Endothelial cell of umbilical vein (primary cell): ENCODE results near the gene NDUFA13. TPM values are rescaled to one million over a fixed set of nuclear protein-coding genes. Genes with fewer than 3 reads are reported as not detected.

Source experiments
- BruUV-seq: library from RNA; stranded (reverse); fragments of 400-500 nt; replicated peaks from 2 replicates; lab custom pipeline; 2021; lab: Mats Ljungman, UMichigan
- CTCF ChIA-PET: fragments of 300-600, 350-600 bp; sonication (Branson Sonifier 250); formaldehyde crosslinking; loops from one replicate; lab custom pipeline; 2021; ENCODE audit warnings: antibody characterized with exemption, inconsistent platforms; lab: Charles Lee
- POLR2A ChIA-PET: fragments of 300-600, 350-600 bp; sonication (Branson Sonifier 250); formaldehyde crosslinking; loops from one replicate; lab custom pipeline; 2021; ENCODE audit warnings: antibody characterized with exemption, inconsistent platforms; lab: Charles Lee
- DNase-seq: peaks from one replicate; pipeline ENCODE4 v3.0.0-alpha.2; 2011; ENCODE audit warnings: low read depth, low spot score
- FAIRE-seq: peaks from 2 replicates; lab custom pipeline; 2011; peaks lifted over from hg19 to GRCh38; lab: Jason Lieb, UNC
- H2AFZ ChIP-seq: 2 replicates; pipeline ENCODE4 v1.6.0; 2012; ENCODE audit warnings: low read depth, low read length, control low read depth, inconsistent platforms
- H3K27ac ChIP-seq: 2 replicates; pipeline ENCODE4 v1.5.1; 2011; ENCODE audit warnings: low read depth, mild to moderate bottlenecking, control low read depth, low read length, moderate library complexity; ENCODE audit not compliant: insufficient read depth
- H3K27me3 ChIP-seq, 2 experiments: 2 replicates each; pipeline versions ENCODE4 v1.6.0 to v1.6.1; 2011; ENCODE audit warnings: low read length in 2 of 2, mixed read lengths in 1 of 2; ENCODE audit not compliant: control insufficient read depth in 2 of 2, insufficient read depth in 2 of 2
- H3K36me3 ChIP-seq, 2 experiments: 2 replicates in 1 of 2; 3 replicates in 1 of 2; pipeline ENCODE4 v1.5.1; 2011; ENCODE audit warnings: low read length in 2 of 2, mild to moderate bottlenecking in 1 of 2, moderate library complexity in 1 of 2; ENCODE audit not compliant: control insufficient read depth in 2 of 2, insufficient read depth in 2 of 2; ENCODE audit errors: extremely low read depth in 1 of 2
- H3K4me1 ChIP-seq: 3 replicates; pipeline ENCODE4 v1.5.1; 2011; ENCODE audit warnings: mild to moderate bottlenecking, low read length; ENCODE audit not compliant: control insufficient read depth, insufficient read depth; ENCODE audit errors: extremely low read depth
- H3K4me2 ChIP-seq: 2 replicates; pipeline ENCODE4 v1.6.1; 2011; ENCODE audit warnings: low read length, control low read depth, mixed read lengths; ENCODE audit not compliant: insufficient read depth
- H3K4me3 ChIP-seq, 3 experiments: fragments of 200-600 bp in 1 of 3; sonication (generic), shearing (Covaris generic) in 1 of 3; replicated peaks in 1 of 3; 2 replicates each; pipeline ENCODE4 v1.5.1; 2011 to 2016; ENCODE audit warnings: control low read depth in 3 of 3, low read length in 3 of 3, mild to moderate bottlenecking in 2 of 3, inconsistent platforms in 1 of 3, low read depth in 1 of 3, moderate library complexity in 1 of 3; ENCODE audit not compliant: insufficient read depth in 1 of 3
- H3K79me2 ChIP-seq: 2 replicates; pipeline ENCODE4 v1.6.0; 2012; ENCODE audit warnings: low read length, inconsistent platforms; ENCODE audit not compliant: control insufficient read depth, insufficient read depth
- H3K9ac ChIP-seq: replicated peaks from 2 replicates; pipeline ENCODE3; 2011; ENCODE audit warnings: low read length, control low read depth; ENCODE audit not compliant: insufficient read depth; ENCODE audit errors: extremely low read depth
- H3K9me1 ChIP-seq: replicated peaks from 3 replicates; pipeline ENCODE4 v1.6.0; 2011; ENCODE audit warnings: mild to moderate bottlenecking, low read length; ENCODE audit not compliant: control insufficient read depth, insufficient read depth; ENCODE audit errors: extremely low read depth
- H3K9me3 ChIP-seq: replicated peaks from 2 replicates; pipeline ENCODE4 v1.5.1; 2012; ENCODE audit warnings: low read length, inconsistent platforms; ENCODE audit not compliant: control insufficient read depth, insufficient read depth
- H4K20me1 ChIP-seq: replicated peaks from 2 replicates; pipeline ENCODE3; 2011; ENCODE audit warnings: mild to moderate bottlenecking, low read length; ENCODE audit not compliant: control insufficient read depth, insufficient read depth; ENCODE audit errors: extremely low read depth
- CTCF ChIP-seq, 2 donors: IDR thresholded peaks; 1 replicate in 1 of 2; 2 replicates in 1 of 2; pipeline ENCODE4 v1.5.1; 2011; ENCODE audit warnings: low read length in 2 of 2, mild to moderate bottlenecking in 2 of 2, moderate library complexity in 2 of 2, control low read depth in 1 of 2, inconsistent platforms in 1 of 2, low read depth in 1 of 2; ENCODE audit not compliant: insufficient read depth in 1 of 2; ENCODE audit errors: extremely low read depth in 1 of 2
- EZH2 ChIP-seq: IDR thresholded peaks from 2 replicates; pipeline ENCODE4 v1.6.1; 2012; ENCODE audit warnings: borderline replicate concordance, low read depth, mild to moderate bottlenecking, moderate library complexity, low read length, inconsistent platforms; ENCODE audit not compliant: severe bottlenecking
- FOS ChIP-seq: IDR thresholded peaks from 2 replicates; pipeline ENCODE4 v1.6.1; 2011; ENCODE audit warnings: mild to moderate bottlenecking, low read length, moderate library complexity, borderline replicate concordance; ENCODE audit not compliant: insufficient read depth
- GATA2 ChIP-seq: IDR thresholded peaks from 2 replicates; pipeline ENCODE4 v1.7.0; 2011; ENCODE audit warnings: low read depth, mild to moderate bottlenecking, moderate library complexity, mixed read lengths, low read length; ENCODE audit not compliant: insufficient read length, insufficient read depth
- JUN ChIP-seq: IDR thresholded peaks from 2 replicates; pipeline ENCODE4 v1.6.1; 2011; ENCODE audit warnings: borderline replicate concordance, low read depth; ENCODE audit not compliant: insufficient read length, insufficient read depth
- MAX ChIP-seq: IDR thresholded peaks from 2 replicates; pipeline ENCODE4 v1.6.1; 2011; ENCODE audit not compliant: insufficient read depth, insufficient read length
- MYC ChIP-seq: IDR thresholded peaks from one replicate; pipeline ENCODE4 v1.6.1; 2011; ENCODE audit warnings: mild to moderate bottlenecking, low read depth, low read length
- POLR2A ChIP-seq: IDR thresholded peaks from 2 replicates; pipeline ENCODE4 v1.6.1; 2012; ENCODE audit warnings: low read depth, mild to moderate bottlenecking, control low read depth, low read length
- POLR2AphosphoS5 ChIP-seq: IDR thresholded peaks from 2 replicates; pipeline ENCODE4 v1.6.1; 2012; ENCODE audit warnings: low read depth, mild to moderate bottlenecking, control low read depth, low read length, moderate library complexity; ENCODE audit not compliant: insufficient read depth
- dilution Hi-C: fragments of 300-500 bp; cut with MboI; formaldehyde crosslinking; loops from one replicate; pipeline ENCODE4 v1.15.0; 2019; ENCODE audit warnings: low sequenced_read_pairs; ENCODE audit not compliant: extremely low pct_ligation_motif_present
- intact Hi-C: fragments of 100-400 bp; cut with micrococcal nuclease; formaldehyde crosslinking; loops from one replicate; pipeline ENCODE4 v1.10.0; 2022
- polyA plus RNA-seq, 4 experiments: library from polyadenylated mRNA; depleted of rRNA in 3 of 4; stranded (reverse) in 3 of 4; unstranded in 1 of 4; fragments of >200 nt; gene quantifications; 2 replicates each; pipeline versions ENCODE4 v1.2.1 to v1.2.3, GENCODE V29; 2011 to 2012; ENCODE audit warnings: missing spikeins in 1 of 4
- total RNA-seq: library from RNA; stranded (reverse); gene quantifications from 2 replicates; pipeline ENCODE4 v1.2.3, GENCODE V29; 2021

The NDUFA13 gene
- total and polyA plus RNA-seq, 2 donors (not counting 3 experiments of a cell fraction or from before 2014, with no cell fraction given) = 246 to 799 TPM

DNA sequence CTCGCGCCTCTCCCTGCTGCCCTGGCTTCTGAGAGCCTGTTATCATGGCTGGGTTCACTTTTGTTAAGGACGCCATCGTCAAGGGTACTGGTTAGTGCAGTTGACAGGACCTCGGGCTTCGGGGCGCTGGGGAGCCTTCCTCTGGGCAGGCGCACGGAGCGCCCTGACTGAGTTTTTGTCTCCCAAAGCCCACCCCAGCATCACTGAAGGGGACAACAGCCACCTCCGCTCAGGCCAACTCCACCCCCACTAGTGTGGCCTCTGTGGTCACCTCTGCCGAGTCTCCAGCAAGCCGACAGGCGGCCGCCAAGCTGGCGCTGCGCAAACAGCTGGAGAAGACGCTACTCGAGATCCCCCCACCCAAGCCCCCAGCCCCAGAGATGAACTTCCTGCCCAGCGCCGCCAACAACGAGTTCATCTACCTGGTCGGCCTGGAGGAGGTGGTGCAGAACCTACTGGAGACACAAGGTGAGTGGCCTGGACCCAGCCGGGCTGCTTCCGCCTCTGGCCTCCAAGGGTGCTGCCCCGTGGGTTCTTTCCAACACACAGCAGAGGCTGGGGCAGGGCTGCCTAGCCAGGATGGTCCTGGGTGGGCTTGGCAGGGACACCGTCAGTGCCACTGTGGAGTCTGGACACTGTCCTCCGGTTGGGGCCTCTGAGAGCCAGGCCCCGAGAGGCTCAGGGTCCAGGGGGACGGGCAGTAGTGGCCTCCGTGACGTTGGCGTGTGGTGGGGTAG, 17.6 kb upstream of the NDUFA13 start:
- BruUV-seq = no TSS peak
- DNase-seq (no peak), FAIRE-seq (no peak)
- H3K27ac ChIP-seq = no peak overlapping the region
- TF ChIP-seq MYC (no peak), JUN (no peak), POLR2AphosphoS5 (no peak), POLR2A (no peak), EZH2 (no peak), FOS (no peak), CTCF (IDR thresholded peaks at IDR 0.05; ENCODE audit: extremely low read depth in 1 of 2, insufficient read depth in 1 of 2, low read depth in 1 of 2, low read length in 2 of 2) (no peak), GATA2 (no peak), MAX (no peak)
- CTCF ChIA-PET = no interaction called here
- intact Hi-C loops = no loop called here
- no peaks in the 10 kb centered on the region for H4K20me1 ChIP-seq
- no peaks in the 10 kb centered on the region for H3K4me1 ChIP-seq
- peaks cover 10% of the 10 kb centered on the region for H3K79me2 ChIP-seq
- H3K9ac ChIP-seq = no peak overlapping the region
- H3K4me2 ChIP-seq = no peak overlapping the region
- H3K27me3 ChIP-seq = no peaks in the 10 kb centered on the region
- H2AFZ ChIP-seq = no peak overlapping the region
- dilution Hi-C loops = no loop called here
- no peaks in the 10 kb centered on the region for H3K9me3 ChIP-seq
- POLR2A ChIA-PET = no interaction called here
- H3K36me3 ChIP-seq = peaks cover 10 to 72% of the 10 kb centered on the region in 2 experiments
- H3K9me1 ChIP-seq = no peaks in the 10 kb centered on the region
- no peak overlapping the region for H3K4me3 ChIP-seq
